Measurements from ENCODE around the gene ORAI2.
"Not testable (repeated sequence)": the region's sequence is repeated elsewhere in the genome, so short reads cannot be mapped to it uniquely, and the experiment has no call there.

The ORAI2 gene

GRCh38 chr7:102469972-102470825 is 36.8 kb downstream of the ORAI2 start:
- DNase-seq: no peak

- DNase-seq: no peak
Observed at GRCh38 chr7:102471791-102472125, 38.4 kb downstream of the ORAI2 start.

- no peak for DNase-seq
Observed at GRCh38 chr7:102472126-102473041, 39.0 kb downstream of the ORAI2 start.

GRCh38 chr7:102473271-102473991 is 40.1 kb downstream of the ORAI2 start:
- DNase-seq: no peak

- DNase-seq: not testable (repeated sequence)
Observed at GRCh38 chr7:102474116-102474515, 40.7 kb downstream of the ORAI2 start.

- not testable (repeated sequence) for DNase-seq
Observed at GRCh38 chr7:102474736-102475435, 41.5 kb downstream of the ORAI2 start.

- DNase-seq: not testable (repeated sequence)
Observed at GRCh38 chr7:102478314-102479208, 45.2 kb downstream of the ORAI2 start, which contains the start of gene POLR2J. Gene POLR2J, minus strand, starts transcription at chr7:102478922. Its CDS starts 62 bp downstream, at chr7:102478860.

- DNase-seq: not testable (repeated sequence)
Observed at GRCh38 chr7:102479209-102479584, 45.8 kb downstream of the ORAI2 start.

- not testable (repeated sequence) for DNase-seq
Observed at GRCh38 chr7:102479982-102480637, 46.7 kb downstream of the ORAI2 start.

GRCh38 chr7:102481962-102482361 is 48.6 kb downstream of the ORAI2 start:
- not testable (repeated sequence) for DNase-seq

- DNase-seq: not testable (repeated sequence)
Observed at GRCh38 chr7:102484317-102484716, 50.9 kb downstream of the ORAI2 start.

GRCh38 chr7:102490529-102491075 is 57.2 kb downstream of the ORAI2 start:
- DNase-seq: not testable (repeated sequence)

- DNase-seq: not testable (repeated sequence)
Observed at GRCh38 chr7:102493220-102493935, 60.0 kb downstream of the ORAI2 start.

GRCh38 chr7:102494026-102494425 is 60.7 kb downstream of the ORAI2 start:
- not testable (repeated sequence) for DNase-seq

GRCh38 chr7:102494473-102495149 is 61.2 kb downstream of the ORAI2 start:
- not testable (repeated sequence) for DNase-seq

- not testable (repeated sequence) for DNase-seq
Observed at GRCh38 chr7:102496861-102497260, 63.5 kb downstream of the ORAI2 start.

GRCh38 chr7:102497308-102497707 is 63.9 kb downstream of the ORAI2 start:
- not testable (repeated sequence) for DNase-seq

- not testable (repeated sequence) for DNase-seq
Observed at GRCh38 chr7:102498321-102498720, 64.9 kb downstream of the ORAI2 start.

- not testable (repeated sequence) for DNase-seq
Observed at GRCh38 chr7:102503141-102503540, 69.8 kb downstream of the ORAI2 start.
